H1 (cell line): ENCODE data around the gene ATXN7. TPM values are rescaled to one million over a fixed set of nuclear protein-coding genes. Genes with fewer than 3 reads are reported as not detected.

Source experiments
- CTCF ChIA-PET: fragments of 300-600 bp; sonication (Branson Sonifier 250); formaldehyde crosslinking; loops from one replicate; lab custom pipeline; 2021; ENCODE audit not compliant: partially characterized antibody; lab: Charles Lee
- POLR2A ChIA-PET: fragments of 300-600 bp; sonication (Branson Sonifier 250); formaldehyde crosslinking; loops from one replicate; lab custom pipeline; 2021; ENCODE audit warnings: inconsistent platforms; ENCODE audit not compliant: partially characterized antibody; lab: Charles Lee
- DNase-seq, 2 experiments: peaks; one replicate each; pipeline versions ENCODE4 v3.0.0 to v3.0.0-alpha.2; 2010 to 2022; ENCODE audit warnings: low spot score in 2 of 2, low read depth in 1 of 2, mixed read lengths in 1 of 2
- FAIRE-seq: peaks from 2 replicates; lab custom pipeline; 2011; peaks lifted over from hg19 to GRCh38; lab: Jason Lieb, UNC
- H2AFZ ChIP-seq: 2 replicates; pipeline ENCODE4 v1.8.1; 2012; ENCODE audit warnings: low read length, inconsistent platforms
- H2AK5ac ChIP-seq: 2 replicates; pipeline ENCODE4 v1.6.1; 2013; ENCODE audit warnings: low read depth, low read length
- H2BK120ac ChIP-seq: replicated peaks from 2 replicates; pipeline ENCODE3; 2013; ENCODE audit warnings: low read depth, low read length, inconsistent platforms
- H2BK12ac ChIP-seq: 2 replicates; pipeline ENCODE4 v1.6.1; 2013; ENCODE audit warnings: low read depth, low read length
- H2BK15ac ChIP-seq: 2 replicates; pipeline ENCODE4 v1.6.1; 2013; ENCODE audit warnings: low read length
- H2BK20ac ChIP-seq: 2 replicates; pipeline ENCODE4 v1.6.1; 2013; ENCODE audit warnings: low read length
- H2BK5ac ChIP-seq: 2 replicates; pipeline ENCODE4 v1.6.1; 2013; ENCODE audit warnings: low read depth, low read length
- H3K14ac ChIP-seq: 2 replicates; pipeline ENCODE4 v1.6.1; 2013; ENCODE audit warnings: inconsistent platforms; ENCODE audit not compliant: insufficient read length
- H3K18ac ChIP-seq: 2 replicates; pipeline ENCODE4 v1.6.1; 2013; ENCODE audit warnings: low read length; ENCODE audit errors: extremely low read depth
- H3K23ac ChIP-seq: 2 replicates; pipeline ENCODE4 v1.6.1; 2013; ENCODE audit warnings: inconsistent platforms; ENCODE audit not compliant: insufficient read length
- H3K23me2 ChIP-seq: 2 replicates; pipeline ENCODE4 v1.6.1; 2013; ENCODE audit warnings: low read depth, low read length
- H3K27ac ChIP-seq: 2 replicates; pipeline ENCODE4 v1.6.1; 2011; ENCODE audit warnings: low read depth, low read length, inconsistent platforms
- H3K27me3 ChIP-seq, 4 experiments: replicated peaks in 1 of 4; 1 replicate in 1 of 4; 2 replicates in 3 of 4; pipeline versions ENCODE4 v1.6.1 to v1.8.1; 2011 to 2013; ENCODE audit warnings: low read length in 3 of 4, mild to moderate bottlenecking in 3 of 4, inconsistent platforms in 2 of 4, mixed read lengths in 2 of 4, moderate library complexity in 1 of 4; ENCODE audit not compliant: control insufficient read depth in 3 of 4, insufficient read depth in 3 of 4; ENCODE audit errors: extremely low read depth in 1 of 4
- H3K36me3 ChIP-seq, 4 experiments: 2 replicates each; pipeline versions ENCODE4 v1.6.1 to v1.8.1; 2011 to 2013; ENCODE audit warnings: mild to moderate bottlenecking in 4 of 4, low read length in 3 of 4, moderate library complexity in 2 of 4, control low read depth in 1 of 4, inconsistent platforms in 1 of 4; ENCODE audit not compliant: insufficient read depth in 4 of 4, control insufficient read depth in 2 of 4
- H3K4ac ChIP-seq: replicated peaks from 2 replicates; pipeline ENCODE3; 2013; ENCODE audit warnings: low read length, low read depth, mixed read lengths, inconsistent platforms; ENCODE audit not compliant: insufficient read length
- H3K4me1 ChIP-seq, 4 experiments: replicated peaks in 1 of 4; 1 replicate in 1 of 4; 2 replicates in 3 of 4; pipeline versions ENCODE4 v1.6.1 to v1.8.1; 2011 to 2013; ENCODE audit warnings: low read length in 3 of 4, inconsistent platforms in 2 of 4, mixed read lengths in 1 of 4; ENCODE audit not compliant: insufficient read depth in 4 of 4, control insufficient read depth in 3 of 4
- H3K4me2 ChIP-seq, 2 experiments: 2 replicates each; pipeline versions ENCODE4 v1.6.1 to v1.8.1; 2011 to 2013; ENCODE audit warnings: low read depth in 2 of 2, low read length in 2 of 2, control low read depth in 1 of 2, inconsistent platforms in 1 of 2, mild to moderate bottlenecking in 1 of 2; ENCODE audit not compliant: insufficient read depth in 1 of 2
- H3K4me3 ChIP-seq, 4 experiments: fragments of 200-600, 300-600 bp in 1 of 4; sonication (generic), shearing (Covaris generic), sonication (Bioruptor Twin) in 1 of 4; 2 replicates each; pipeline versions ENCODE4 v1.5.1 to v1.8.1; 2011 to 2016; ENCODE audit warnings: low read length in 4 of 4, low read depth in 3 of 4, control low read depth in 2 of 4, inconsistent platforms in 2 of 4, mild to moderate bottlenecking in 2 of 4, mixed read lengths in 1 of 4, moderate library complexity in 1 of 4; ENCODE audit not compliant: insufficient read depth in 2 of 4; ENCODE audit errors: extremely low read depth in 1 of 4
- H3K56ac ChIP-seq: replicated peaks from 2 replicates; pipeline ENCODE3; 2013; ENCODE audit warnings: low read depth, mild to moderate bottlenecking, mixed read lengths, low read length, inconsistent platforms; ENCODE audit not compliant: insufficient read length
- H3K79me1 ChIP-seq: 2 replicates; pipeline ENCODE4 v1.6.1; 2013; ENCODE audit warnings: low read depth, low read length, control low read depth
- H3K79me2 ChIP-seq, 2 experiments: 2 replicates each; pipeline versions ENCODE4 v1.6.1 to v1.8.1; 2012 to 2013; ENCODE audit warnings: low read length in 2 of 2, mild to moderate bottlenecking in 2 of 2, inconsistent platforms in 1 of 2; ENCODE audit not compliant: insufficient read depth in 2 of 2, control insufficient read depth in 1 of 2
- H3K9ac ChIP-seq, 4 experiments: replicated peaks in 1 of 4; 1 replicate in 1 of 4; 2 replicates in 3 of 4; pipeline versions ENCODE4 v1.6.1 to v1.8.1; 2011 to 2013; ENCODE audit warnings: low read depth in 3 of 4, low read length in 3 of 4, control low read depth in 2 of 4, mild to moderate bottlenecking in 2 of 4, moderate library complexity in 2 of 4, inconsistent platforms in 1 of 4; ENCODE audit errors: extremely low read depth in 1 of 4
- H3K9me3 ChIP-seq, 2 experiments: 2 replicates each; pipeline versions ENCODE4 v1.6.1 to v1.8.1; 2012 to 2013; ENCODE audit warnings: mild to moderate bottlenecking in 2 of 2, moderate library complexity in 2 of 2, control low read depth in 1 of 2, inconsistent platforms in 1 of 2, low read depth in 1 of 2, low read length in 1 of 2, mixed read lengths in 1 of 2; ENCODE audit not compliant: insufficient read depth in 2 of 2
- H4K20me1 ChIP-seq, 2 experiments: replicated peaks in 1 of 2; 2 replicates each; pipeline versions ENCODE3 to v1.8.1; 2011 to 2013; ENCODE audit warnings: inconsistent platforms in 2 of 2, low read length in 2 of 2, mild to moderate bottlenecking in 1 of 2; ENCODE audit not compliant: insufficient read depth in 2 of 2, control insufficient read depth in 1 of 2
- H4K5ac ChIP-seq: 2 replicates; pipeline ENCODE4 v1.6.1; 2013; ENCODE audit warnings: low read length, low read depth, mixed read lengths, inconsistent platforms; ENCODE audit not compliant: insufficient read length
- H4K8ac ChIP-seq: 2 replicates; pipeline ENCODE4 v1.8.0; 2013; ENCODE audit warnings: mild to moderate bottlenecking, moderate library complexity, low read length, inconsistent platforms; ENCODE audit not compliant: insufficient read depth; ENCODE audit errors: extremely low read depth
- H4K91ac ChIP-seq: replicated peaks from 2 replicates; pipeline ENCODE3; 2013; ENCODE audit warnings: low read length, mixed read lengths, inconsistent platforms; ENCODE audit not compliant: insufficient read length
- CBX8 ChIP-seq: fragments of 300-800, 300-1000 bp; sonication (generic); IDR thresholded peaks from 2 replicates; pipeline ENCODE4 v1.7.1; 2016; ENCODE audit warnings: low read depth, low read length, borderline replicate concordance
- EGR1 ChIP-seq: IDR thresholded peaks from 2 replicates; pipeline ENCODE4 v1.6.1; 2011; ENCODE audit warnings: low read depth, low read length, borderline replicate concordance
- EP300 ChIP-seq, 2 experiments: IDR thresholded peaks; 1 replicate in 1 of 2; 2 replicates in 1 of 2; pipeline ENCODE4 v1.6.1; 2011 to 2012; ENCODE audit warnings: low read depth in 2 of 2, low read length in 2 of 2, mild to moderate bottlenecking in 2 of 2, borderline replicate concordance in 1 of 2, inconsistent platforms in 1 of 2, moderate library complexity in 1 of 2
- EZH2 ChIP-seq: fragments of 200-600 bp; sonication (generic); IDR thresholded peaks from 2 replicates; pipeline ENCODE4 v1.7.1; 2012; ENCODE audit warnings: low read depth, mild to moderate bottlenecking, moderate library complexity, low read length, inconsistent platforms; ENCODE audit not compliant: severe bottlenecking
- GABPA ChIP-seq: IDR thresholded peaks from 2 replicates; pipeline ENCODE4 v1.6.1; 2011; ENCODE audit warnings: mild to moderate bottlenecking, low read length, moderate library complexity, borderline replicate concordance; ENCODE audit not compliant: insufficient read depth
- KDM1A ChIP-seq: fragments of 200-600, 300-600 bp; sonication (generic); IDR thresholded peaks from 2 replicates; pipeline ENCODE4 v1.7.1; 2016; ENCODE audit warnings: mild to moderate bottlenecking, low read length, borderline replicate concordance
- NANOG ChIP-seq: IDR thresholded peaks from 2 replicates; pipeline ENCODE4 v1.6.1; 2011; ENCODE audit warnings: low read length, low read depth, mild to moderate bottlenecking, inconsistent platforms; ENCODE audit not compliant: insufficient read depth, poor library complexity, severe bottlenecking
- YY1 ChIP-seq: IDR thresholded peaks from 2 replicates; pipeline ENCODE4 v1.6.1; 2011; ENCODE audit warnings: low read depth, mild to moderate bottlenecking, low read length
- WGBS, 2 experiments: shearing (Covaris generic) in 1 of 2; methylation state at CpG; one replicate each; pipeline versions ENCODE4 v1.1.6 to v1.1.7; 2013 to 2015; ENCODE audit warnings: low lambda C conversion rate in 2 of 2, mixed read lengths in 2 of 2, inconsistent platforms in 1 of 2, low coverage in 1 of 2, missing lambda C conversion rate in 1 of 2; ENCODE audit not compliant: insufficient replicate concordance in 2 of 2, insufficient coverage in 1 of 2, insufficient read length in 1 of 2; ENCODE audit errors: extremely low coverage in 1 of 2, missing lambda C conversion rate in 1 of 2; 5-methylcytosine and 5-hydroxymethylcytosine counted together
- polyA plus RNA-seq, 7 experiments: library from polyadenylated mRNA; depleted of rRNA in 3 of 7; stranded (reverse) in 5 of 7; unstranded in 2 of 7; fragments of >200 nt in 5 of 7; fragments of 200-250 nt in 2 of 7; gene quantifications; 1 replicate in 5 of 7; 2 replicates in 1 of 7; 4 replicates in 1 of 7; pipeline versions ENCODE4 v1.2.1 to v1.2.3, GENCODE V29; 2011 to 2013; ENCODE audit warnings: missing spikeins in 2 of 7, mixed read lengths in 2 of 7
- total RNA-seq: library from RNA; stranded (reverse); fragmentation: NEBNext Ultra II Directional; extraction: Animal tissue kit (Norgen Biotek cat#: 25700); gene quantifications from 2 replicates; pipeline ENCODE4 v1.2.1, GENCODE V29; 2021

Gene ATXN7
- total and polyA plus RNA-seq, 2 of the 8 experiments (the other 6 are each of a cell fraction or from before 2014, with no cell fraction given), result 15.5 to 16.8 TPM

DNA sequence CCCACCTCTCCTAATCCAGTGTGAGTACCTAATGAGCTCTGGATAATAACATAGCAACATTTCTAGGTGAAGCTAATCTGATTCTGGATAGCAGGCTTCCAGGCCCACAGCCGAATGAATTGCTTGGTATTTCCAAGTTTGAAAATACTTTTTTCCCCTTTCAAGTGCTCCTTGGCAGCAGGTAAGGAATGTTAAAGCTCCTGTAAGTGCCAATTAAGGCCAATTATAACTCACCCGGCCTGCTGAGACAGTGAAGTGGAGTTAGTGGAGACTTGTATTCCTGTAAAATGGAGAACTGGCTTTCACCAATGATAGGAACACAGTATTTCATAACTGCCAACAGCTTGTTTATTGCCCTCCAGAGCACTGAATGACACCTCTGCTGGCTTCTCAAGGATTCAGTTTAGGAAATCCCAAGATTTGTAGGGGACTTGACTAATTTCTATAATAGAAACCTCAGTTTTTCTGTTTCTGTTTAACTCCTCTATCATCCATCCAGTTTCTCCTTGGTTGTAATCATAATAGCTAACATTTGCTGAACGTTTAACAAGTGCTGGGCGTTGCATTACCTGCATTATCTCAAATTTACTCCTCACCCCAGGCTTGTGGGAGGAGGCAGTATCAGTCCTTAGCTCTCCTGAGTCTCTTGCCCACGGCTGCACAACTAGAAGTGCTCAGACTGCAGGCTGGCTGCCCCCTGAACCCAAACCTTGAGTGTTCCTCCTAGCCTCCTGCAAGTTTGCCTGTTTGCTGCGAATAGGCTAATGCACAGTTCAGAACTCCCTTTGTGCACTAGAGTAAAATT lies 101.2 kb downstream of the ATXN7 start:
- Histone ChIP-seq H3K4ac (no peak overlapping the region), H3K23me2 (no peaks in the 10 kb centered on the region), H4K8ac (no peak overlapping the region), H2BK15ac (no peak overlapping the region), H2BK12ac (peak overlapping the region; percentile 64; the same call in 1 of the 2 replicates), H3K9ac (no peak overlapping the region), H2AK5ac (peak overlapping the region; percentile 66; the same call in 1 of the 2 replicates), H3K56ac (no peak overlapping the region), H4K5ac (no peak overlapping the region), H2BK120ac (no peak overlapping the region), H2BK20ac (no peak overlapping the region), H3K36me3 (no peaks in the 10 kb centered on the region), H3K4me3 (no peak overlapping the region), H3K4me1 (peaks cover 7 to 27% (median 25%) of the 10 kb centered on the region in 4 experiments), H3K18ac (no peak overlapping the region), H2BK5ac (no peak overlapping the region), H4K20me1 (peaks cover 0 to 2% of the 10 kb centered on the region in 2 experiments), H3K14ac (no peak overlapping the region), H3K79me1 (0 out of 2 replicates have a peak, but pooled peaks cover 2% of the 10 kb centered on the region), H3K9me3 (no peaks in the 10 kb centered on the region), H2AFZ (no peak overlapping the region), H3K4me2 (no peak overlapping the region), H4K91ac (no peak overlapping the region), H3K27me3 (no peaks in the 10 kb centered on the region), H3K27ac (no peak overlapping the region), H3K23ac (no peak overlapping the region), H3K79me2 (no peaks in the 10 kb centered on the region; a peak in 2 of 4 replicates)
- WGBS, 2 experiments, result 80% methylated on average over 6 of the region's 6 CpGs; no CpG with 5 or more reads in 1 of the 2 experiments
- POLR2A ChIA-PET, result interaction anchor here (1.2 to 1.3 kb wide), 2 partner anchors 8 to 11 kb away, joined by 3 read pairs; no protein-coding TSS in a partner anchor
- CTCF ChIA-PET, result interaction anchor here (0.7 to 9.3 kb wide), 5 partner anchors 11 to 62 kb away, joined by 3 to 115 read pairs (median 3); no protein-coding TSS in a partner anchor
- FAIRE-seq (no peak), DNase-seq (no peak)
- TF ChIP-seq EP300 (IDR thresholded peaks at IDR 0.05; ENCODE audit: borderline replicate concordance in 1 of 2, low read depth in 2 of 2, low read length in 2 of 2) (no peak), YY1 (no peak), EGR1 (no peak), GABPA (no peak), KDM1A (no peak), NANOG (no peak), EZH2 (no peak), CBX8 (no peak)
